HG03060 (cell line): Measurements from ENCODE around the gene ARFGEF3.

Source experiments
- ATAC-seq: cut with Tn5 transposase; IDR thresholded peaks from one replicate; pipeline ENCODE4 v1.9.1; 2021; ENCODE audit warnings: low read depth, moderate number of reproducible peaks; ENCODE audit not compliant: unreplicated experiment

Gene ARFGEF3

GRCh38 chr6:138238368-138238767, 76.6 kb downstream of the ARFGEF3 start:
- ATAC-seq, result no peak

DNA sequence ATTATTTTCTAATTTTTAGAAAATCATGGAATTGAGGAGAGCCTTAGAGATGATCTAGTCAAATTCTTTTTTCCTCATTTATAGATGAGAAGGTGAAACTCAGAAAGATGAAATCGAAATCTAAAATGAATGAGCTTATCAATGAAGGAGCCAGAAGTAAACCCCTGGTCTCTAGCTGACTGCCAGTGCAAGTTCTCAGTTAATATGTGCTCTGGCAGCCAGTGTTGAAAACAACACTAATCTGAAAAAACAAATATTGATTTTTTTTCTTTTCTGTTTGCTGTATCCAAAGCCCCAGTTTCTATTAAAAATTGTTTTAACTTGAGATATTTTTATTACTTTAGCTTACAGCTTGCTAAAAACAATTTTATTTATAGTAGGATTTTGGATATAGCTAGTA, 78.0 kb downstream of the ARFGEF3 start:
- no peak for ATAC-seq

- ATAC-seq, result no peak
Measured at GRCh38 chr6:138240476-138241245, 78.9 kb downstream of the ARFGEF3 start.

DNA sequence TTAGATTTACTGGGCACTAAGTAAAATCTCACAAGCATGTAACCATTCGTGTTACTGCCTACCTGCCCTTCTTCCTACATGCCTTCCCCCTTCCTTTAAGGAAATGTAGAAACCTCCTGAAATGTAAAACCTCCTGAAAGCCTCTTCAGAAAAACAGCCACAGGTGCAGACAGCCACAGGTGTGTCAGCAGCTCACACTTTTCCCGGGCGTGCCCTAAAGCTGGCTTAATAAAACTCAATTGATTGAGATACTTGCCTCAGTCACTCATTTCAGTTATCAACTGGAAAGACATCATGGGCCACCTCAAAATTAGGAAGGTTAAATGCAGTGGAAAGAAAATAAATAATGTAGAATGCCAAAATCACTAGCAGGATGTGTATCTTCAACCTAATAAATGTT, 79.6 kb downstream of the ARFGEF3 start:
- no peak for ATAC-seq

- no peak for ATAC-seq
Measured at GRCh38 chr6:138241934-138242333, 80.2 kb downstream of the ARFGEF3 start.

- ATAC-seq, result no peak
Measured at GRCh38 chr6:138242987-138243592, 81.4 kb downstream of the ARFGEF3 start.

DNA sequence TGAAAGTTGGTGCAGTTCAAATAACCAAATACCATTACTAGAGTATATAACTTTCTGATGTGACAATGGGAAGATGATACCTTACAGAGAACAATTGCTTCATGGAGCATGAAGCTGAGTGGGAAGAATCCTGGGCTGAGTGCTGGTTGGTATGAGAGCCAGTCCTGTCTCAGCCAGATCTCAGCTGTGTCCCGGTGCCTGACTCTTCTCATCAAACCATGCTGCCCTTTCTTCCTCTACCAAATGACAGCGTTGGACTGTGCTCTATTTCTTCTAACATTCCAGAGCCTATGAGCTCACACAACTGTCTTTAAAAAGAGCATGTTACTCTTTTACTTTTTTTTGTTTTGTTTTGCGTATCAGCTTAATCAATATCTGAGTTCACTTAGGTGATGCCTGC, 84.0 kb downstream of the ARFGEF3 start:
- no peak for ATAC-seq

GRCh38 chr6:138246650-138247440, 85.1 kb downstream of the ARFGEF3 start:
- no peak for ATAC-seq

- no peak for ATAC-seq
Measured at GRCh38 chr6:138248011-138248410, 86.3 kb downstream of the ARFGEF3 start.

GRCh38 chr6:138248878-138249277, 87.1 kb downstream of the ARFGEF3 start:
- no peak for ATAC-seq

- no peak for ATAC-seq
Measured at GRCh38 chr6:138250053-138250452, 88.3 kb downstream of the ARFGEF3 start.

DNA sequence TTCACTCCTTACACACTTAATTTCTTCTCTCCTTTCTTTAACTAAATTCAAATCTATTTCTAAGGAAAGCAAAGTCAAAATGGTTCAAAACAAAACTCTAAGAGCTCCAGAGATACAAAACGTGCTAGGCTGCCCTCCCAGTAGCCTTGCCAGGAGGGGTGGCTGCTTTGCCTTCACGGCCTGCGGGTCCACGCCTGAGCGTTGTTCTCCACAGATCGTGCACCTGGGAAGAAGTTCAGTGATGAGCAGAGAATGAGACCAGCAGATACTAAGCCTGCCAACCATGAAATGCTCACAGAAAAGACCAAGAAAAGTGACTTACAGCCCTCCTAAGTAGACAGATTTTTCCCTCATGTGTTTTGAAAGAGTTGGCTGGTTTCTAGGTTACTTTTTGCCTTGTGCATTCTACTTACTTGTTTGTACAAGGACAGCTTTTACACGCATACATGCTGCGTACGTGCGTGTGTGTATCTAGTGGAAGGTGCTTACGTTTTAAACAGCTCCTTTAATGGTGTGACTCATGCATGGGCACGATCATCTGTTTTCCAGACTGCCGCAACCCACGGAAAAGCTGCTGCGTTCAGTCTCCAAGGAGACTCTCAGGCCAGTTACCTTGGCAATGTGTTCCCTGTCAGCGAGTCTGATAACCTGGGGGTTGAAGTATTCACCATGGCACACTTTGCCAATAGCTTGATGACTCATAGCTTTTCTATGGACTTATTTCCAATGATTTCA, 88.9 kb downstream of the ARFGEF3 start:
- ATAC-seq, result no peak

GRCh38 chr6:138253731-138254130, 92.0 kb downstream of the ARFGEF3 start:
- ATAC-seq, result no peak

DNA sequence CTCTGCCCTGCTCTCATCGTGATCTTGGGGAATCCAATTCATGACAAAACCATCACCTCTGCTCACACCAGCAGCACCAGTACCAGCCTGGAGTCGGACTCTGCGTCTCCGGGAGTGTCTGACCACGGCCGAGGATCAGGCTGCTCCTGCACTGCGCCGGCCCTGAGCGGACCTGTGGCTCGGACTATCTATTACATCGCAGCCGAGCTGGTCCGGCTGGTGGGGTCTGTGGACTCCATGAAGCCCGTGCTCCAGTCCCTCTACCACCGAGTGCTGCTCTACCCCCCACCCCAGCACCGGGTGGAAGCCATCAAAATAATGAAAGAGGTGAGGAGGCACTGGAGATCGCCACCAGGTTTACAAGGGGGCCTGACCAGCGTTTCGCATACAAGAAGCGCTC, 93.7 kb downstream of the ARFGEF3 start:
- no peak for ATAC-seq

- ATAC-seq, result no peak
Measured at GRCh38 chr6:138257638-138258040, 95.9 kb downstream of the ARFGEF3 start.

DNA sequence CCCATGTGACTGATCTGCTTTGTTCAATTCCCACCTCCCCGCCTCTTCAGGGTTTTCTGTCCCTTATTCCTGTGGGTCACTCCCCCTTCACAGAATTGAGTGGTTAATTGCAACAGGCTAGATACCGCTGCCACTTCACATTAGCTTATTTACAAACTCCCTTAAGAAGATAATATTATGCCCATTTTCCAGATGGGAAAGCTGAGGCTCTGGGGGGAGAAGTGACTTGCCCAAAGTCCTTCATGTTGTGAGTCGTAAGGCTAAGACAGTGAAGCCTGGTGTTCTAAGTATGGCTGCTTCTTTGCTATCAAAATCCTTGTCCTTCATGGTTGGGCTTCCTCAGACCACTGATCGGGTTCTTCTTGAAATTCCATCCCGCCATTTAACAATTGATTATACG, 96.5 kb downstream of the ARFGEF3 start:
- no peak for ATAC-seq

GRCh38 chr6:138258991-138259390, 97.3 kb downstream of the ARFGEF3 start:
- ATAC-seq, result no peak

GRCh38 chr6:138261116-138261780, 99.5 kb downstream of the ARFGEF3 start:
- no peak for ATAC-seq

DNA sequence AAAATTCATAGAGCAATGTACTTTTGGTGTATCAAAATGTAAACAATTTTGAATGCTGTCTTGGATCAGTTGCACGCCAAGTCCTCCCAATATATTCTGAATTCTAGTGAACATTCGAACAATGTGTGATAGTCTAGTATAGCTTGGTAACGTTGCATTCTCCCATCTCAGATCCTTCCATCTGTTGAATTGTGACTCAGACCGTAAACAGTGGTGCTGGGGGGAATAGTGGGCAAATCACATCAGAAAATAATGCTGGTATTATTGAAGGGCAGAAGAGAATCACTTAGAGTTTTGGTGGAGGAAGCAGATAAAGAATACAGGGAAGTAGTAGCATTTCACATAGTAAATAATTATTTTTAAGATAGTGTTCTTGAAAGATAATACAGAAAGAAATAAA, 102.2 kb downstream of the ARFGEF3 start:
- ATAC-seq, result no peak

DNA sequence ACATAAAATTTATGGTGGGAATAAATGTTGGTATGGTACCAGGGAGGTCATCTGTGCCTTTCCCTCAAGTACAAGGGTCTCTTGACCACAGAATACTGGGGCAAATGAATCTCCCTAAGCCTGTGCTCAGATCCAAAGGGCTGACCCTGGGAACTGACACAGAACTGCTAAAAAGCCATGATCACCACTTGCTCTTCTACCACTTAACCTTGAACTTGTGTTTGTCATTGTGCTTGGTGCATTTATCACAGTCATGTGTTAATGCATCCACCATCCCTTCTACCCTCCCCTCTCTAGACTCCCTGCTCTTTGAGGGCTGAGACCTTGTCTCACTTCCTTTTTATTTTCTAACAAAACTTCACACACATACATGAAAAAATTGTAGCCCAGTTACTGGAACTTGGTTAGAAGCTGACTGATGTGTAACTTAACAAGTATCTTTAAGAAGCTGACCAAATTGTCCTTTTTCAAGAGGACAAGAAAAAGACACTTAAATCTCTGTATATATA, 102.7 kb downstream of the ARFGEF3 start:
- no peak for ATAC-seq
